ENCODE results near the gene GALNT2. TPM values are rescaled to one million over a fixed set of nuclear protein-coding genes. Genes with fewer than 3 reads are reported as not detected.

GALNT2 gene
- total and polyA plus RNA-seq, 10 donors = 7.9 to 44.8 (median 36.9) TPM

- no peak for TF ChIP-seq CTCF (IDR thresholded peaks at IDR 0.05 in 8 of 11, conservative IDR thresholded peaks at IDR 0.05 in 3 of 11)
- no peak for TF ChIP-seq POLR2A (IDR thresholded peaks at IDR 0.05)
- TF ChIP-seq POLR2AphosphoS5 (IDR thresholded peaks at IDR 0.05) = no peak
- DNase-seq = peak; percentile 88
- Histone ChIP-seq H3K4me1 (peaks cover 0 to 44% (median 17%) of the 10 kb centered on the region in 6 donors), H3K9me3 (no peaks in the 10 kb centered on the region), H3K27ac (peak overlapping the region in 2 of 8 donors; percentile 36 to 77), H3K27me3 (replicated peaks in 1 of 7) (peaks cover 0 to 18% (median 0%) of the 10 kb centered on the region in 7 donors), H3K36me3 (no peaks in the 10 kb centered on the region), H3K4me3 (peak overlapping the region in 1 of 8 donors; percentile 30)
- intact Hi-C loops (cut with DNase I; ENCODE audit: low total_unique reads) = no loop called here
- WGBS, 5 donors = 28 to 43% (median 34%) methylated on average over 25 to 28 of the region's 28 CpGs
These were observed 224.9 kb downstream of the GALNT2 start for GRCh38 chr1:230291731-230292620.

DNA sequence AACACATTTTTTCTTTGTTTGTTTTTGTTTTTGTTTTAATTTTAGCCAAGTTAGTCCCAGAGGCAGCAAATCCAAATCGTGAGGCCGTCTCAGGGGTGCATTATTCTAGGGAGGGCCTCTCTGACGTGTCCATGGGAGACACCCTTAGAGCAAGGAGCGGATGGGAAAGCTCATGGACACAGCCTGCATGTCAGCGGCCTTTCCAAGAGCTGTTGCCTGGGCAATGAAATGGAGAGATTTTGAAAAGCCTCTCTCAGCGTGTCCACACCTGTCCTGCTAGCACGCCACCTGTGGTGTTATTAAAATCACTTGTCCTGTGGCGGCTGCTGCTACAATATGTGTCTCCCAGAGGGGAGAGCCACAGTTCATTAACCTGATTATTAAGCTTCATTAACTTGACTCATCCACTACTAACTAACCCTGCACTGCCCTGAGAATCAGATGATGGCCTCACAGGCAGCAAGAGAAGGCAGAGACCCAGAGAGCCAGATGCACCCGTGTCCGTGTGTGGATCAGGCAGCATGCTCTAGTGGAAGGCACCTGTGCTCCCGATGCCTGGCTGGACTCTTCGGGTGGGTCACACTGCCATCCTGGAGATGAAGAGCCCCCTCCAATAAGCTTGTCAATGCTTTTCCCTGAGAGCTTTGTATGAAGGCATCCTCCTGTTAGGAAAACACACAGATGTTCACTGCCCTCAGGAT, 225.8 kb downstream of the GALNT2 start:
- intact Hi-C loops (cut with DNase I; ENCODE audit: low total_unique reads) = no loop called here
- peak; percentile 64 for DNase-seq
- no peak for TF ChIP-seq POLR2A (IDR thresholded peaks at IDR 0.05)
- no peak for TF ChIP-seq POLR2AphosphoS5 (IDR thresholded peaks at IDR 0.05)
- TF ChIP-seq CTCF (IDR thresholded peaks at IDR 0.05 in 8 of 11, conservative IDR thresholded peaks at IDR 0.05 in 3 of 11) = no peak
- no peak overlapping the region for H3K4me3 ChIP-seq
- H3K36me3 ChIP-seq = no peaks in the 10 kb centered on the region
- no peak overlapping the region for H3K27ac ChIP-seq
- H3K4me1 ChIP-seq = peaks cover 0 to 44% (median 17%) of the 10 kb centered on the region in 6 donors
- no peaks in the 10 kb centered on the region for H3K9me3 ChIP-seq
- 81 to 90% (median 88%) methylated on average over 12 of the region's 12 CpGs for whole genome bisulfite sequencing, 5 donors
- H3K27me3 ChIP-seq (replicated peaks in 1 of 7) = peaks cover 0 to 18% (median 0%) of the 10 kb centered on the region in 7 donors

GRCh38 chr1:230293390-230293700, 226.3 kb downstream of the GALNT2 start:
- peak; percentile 60 for DNase-seq
- Histone ChIP-seq H3K27me3 (replicated peaks in 1 of 7) (peaks cover 0 to 18% (median 0%) of the 10 kb centered on the region in 7 donors), H3K36me3 (no peaks in the 10 kb centered on the region), H3K4me1 (peaks cover 0 to 44% (median 17%) of the 10 kb centered on the region in 6 donors), H3K27ac (no peak overlapping the region), H3K9me3 (no peaks in the 10 kb centered on the region), H3K4me3 (no peak overlapping the region)
- WGBS, 5 donors = 69 to 78% (median 77%) methylated on average over 7 of the region's 7 CpGs
- intact Hi-C loops (cut with DNase I; ENCODE audit: low total_unique reads) = no loop called here
- TF ChIP-seq POLR2A (IDR thresholded peaks at IDR 0.05) (no peak), POLR2AphosphoS5 (IDR thresholded peaks at IDR 0.05) (no peak), CTCF (IDR thresholded peaks at IDR 0.05 in 8 of 11, conservative IDR thresholded peaks at IDR 0.05 in 3 of 11) (no peak)

DNA sequence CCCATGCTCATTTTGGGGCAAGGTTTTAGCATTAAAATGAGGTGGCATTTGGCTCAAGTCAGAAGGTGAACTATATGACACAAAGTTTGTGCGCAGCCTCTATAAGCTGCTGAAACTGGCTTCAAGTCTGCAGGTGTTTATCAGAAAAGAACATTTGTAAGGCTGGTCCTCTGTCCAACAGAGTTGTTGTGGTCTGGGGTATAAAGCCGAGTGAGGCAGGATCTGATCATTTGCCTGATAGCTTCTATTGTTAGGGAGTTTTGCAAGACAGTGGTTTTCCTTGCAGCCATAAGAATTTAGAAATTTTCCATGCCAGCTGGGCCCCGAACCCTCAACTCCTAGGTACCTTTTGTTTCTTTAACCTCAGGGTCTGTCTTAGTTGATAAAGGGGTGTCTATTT, 228.3 kb downstream of the GALNT2 start:
- intact Hi-C loops (cut with DNase I; ENCODE audit: low total_unique reads) = no loop called here
- no peak overlapping the region for H3K4me3 ChIP-seq
- 52 to 80% (median 68%) methylated on average over 3 of the region's 3 CpGs for WGBS, 5 donors
- H3K4me1 ChIP-seq = peaks cover 0 to 43% (median 23%) of the 10 kb centered on the region in 6 donors
- no peaks in the 10 kb centered on the region for H3K36me3 ChIP-seq
- no peaks in the 10 kb centered on the region for H3K9me3 ChIP-seq
- H3K27ac ChIP-seq = no peak overlapping the region
- TF ChIP-seq CTCF (IDR thresholded peaks at IDR 0.05 in 8 of 11, conservative IDR thresholded peaks at IDR 0.05 in 3 of 11) (no peak), POLR2AphosphoS5 (IDR thresholded peaks at IDR 0.05) (no peak), POLR2A (IDR thresholded peaks at IDR 0.05) (no peak)
- H3K27me3 ChIP-seq (replicated peaks in 1 of 7) = peaks cover 0 to 18% (median 0%) of the 10 kb centered on the region in 7 donors
- DNase-seq = no peak

Measured in spleen (tissue), 11 donors.